Spleen (tissue), 11 donors: ENCODE measurements around the gene SAFB2. TPM values are rescaled to one million over a fixed set of nuclear protein-coding genes. Genes with fewer than 3 reads are reported as not detected.

Experiments used
- DNase-seq: peaks from one replicate; pipeline ENCODE4 v3.0.0-alpha.2; 2020
- H3K27ac ChIP-seq, 8 donors: fragments of 200-600 bp; sonication (generic) in 7 of 8; 1 replicate in 4 of 8; 2 replicates in 4 of 8; pipeline versions ENCODE4 v1.5.0 to v1.8.0; 2016 to 2021; ENCODE audit warnings: inconsistent platforms in 4 of 8, mild to moderate bottlenecking in 4 of 8, moderate library complexity in 1 of 8
- H3K27me3 ChIP-seq, 7 donors: fragments of 200-600 bp; sonication (generic) in 6 of 7; replicated peaks in 1 of 7; 1 replicate in 4 of 7; 2 replicates in 3 of 7; pipeline versions ENCODE4 v1.5.0 to v1.8.0; 2016 to 2021; ENCODE audit warnings: inconsistent platforms in 3 of 7, mild to moderate bottlenecking in 1 of 7
- H3K36me3 ChIP-seq, 6 donors: fragments of 200-600 bp; sonication (generic) in 5 of 6; 1 replicate in 4 of 6; 2 replicates in 2 of 6; pipeline versions ENCODE4 v1.5.0 to v1.8.0; 2016 to 2021; ENCODE audit warnings: inconsistent platforms in 2 of 6
- H3K4me1 ChIP-seq, 6 donors: fragments of 200-600 bp; sonication (generic) in 5 of 6; 1 replicate in 3 of 6; 2 replicates in 3 of 6; pipeline versions ENCODE4 v1.5.0 to v1.8.0; 2016 to 2021; ENCODE audit warnings: inconsistent platforms in 3 of 6
- H3K4me3 ChIP-seq, 8 donors: fragments of 200-600 bp; sonication (generic) in 7 of 8; 1 replicate in 4 of 8; 2 replicates in 4 of 8; pipeline versions ENCODE4 v1.5.0 to v1.8.0; 2016 to 2021; ENCODE audit warnings: inconsistent platforms in 4 of 8, mild to moderate bottlenecking in 4 of 8, moderate library complexity in 2 of 8
- H3K9me3 ChIP-seq, 8 donors: fragments of 200-600 bp; sonication (generic) in 7 of 8; 1 replicate in 4 of 8; 2 replicates in 4 of 8; pipeline versions ENCODE4 v1.5.0 to v1.8.0; 2016 to 2021; ENCODE audit warnings: inconsistent platforms in 4 of 8
- POLR2A ChIP-seq, 3 donors: fragments of 450-650 bp; IDR thresholded peaks; one replicate each; pipeline ENCODE4 v1.5.1; 2017; ENCODE audit warnings: antibody characterized with exemption in 3 of 3, mild to moderate bottlenecking in 1 of 3
- POLR2AphosphoS5 ChIP-seq, 3 donors: sonication (generic); formaldehyde crosslinking; IDR thresholded peaks; one replicate each; pipeline ENCODE4 v1.5.1; 2017; ENCODE audit warnings: antibody characterized with exemption in 3 of 3
- WGBS, 5 donors: extraction: QIAGEN DNeasy Blood & Tissue Kit in 3 of 5; methylation state at CpG; one replicate each; pipeline versions ENCODE4 v1.1.5 to v1.1.7; 2013 to 2018; 5-methylcytosine and 5-hydroxymethylcytosine counted together
- intact Hi-C: fragments of 100-400 bp; cut with DNase I; formaldehyde crosslinking; loops from one replicate; pipeline ENCODE4 v1.15.0; 2023; ENCODE audit warnings: low total_unique reads
- polyA plus RNA-seq, 3 donors: library from polyadenylated mRNA; stranded (reverse); fragments of 200-250 nt; gene quantifications; one replicate each; pipeline ENCODE4 v1.2.1, GENCODE V29; 2013
- total RNA-seq, 7 donors: library from RNA; depleted of rRNA in 3 of 7; stranded (reverse); fragments of >200 nt in 3 of 7; fragmentation: NEBNext Ultra II Directional in 4 of 7; extraction: Animal tissue kit (Norgen Biotek cat#: 25700) in 4 of 7; gene quantifications; one replicate each; pipeline versions ENCODE4 v1.1.0 to v1.2.1, GENCODE V29; 2016 to 2021
- TF ChIP-seq, protein P1 (sequence below), 11 experiments: fragments of 200-600 bp in 7 of 11; fragments of 450-650 bp in 4 of 11; sonication (generic) in 4 of 11; IDR thresholded peaks in 8 of 11; conservative IDR thresholded peaks in 3 of 11; 1 replicate in 7 of 11; 2 replicates in 4 of 11; pipeline versions ENCODE4 v1.4.0 to v1.8.0; 2016 to 2021; ENCODE audit warnings: antibody characterized with exemption in 11 of 11, inconsistent platforms in 4 of 11, mild to moderate bottlenecking in 1 of 11
- donor health status: healthy with polysubstance abuse.
- donor health status: DM: no; HTN: no; CAD: no; lungs with moderate emphysema.
- donor health status: DM: no; HTN: no; CAD: no.
- donor health status: Bipolar disorder and iron deficiency.
- donor health status: healthy.
- donor health status: DM: no; HTN: no; CAD: no.
- donor health status: DM: yes; HTN: yes; CAD: no.

SAFB2 gene
- total and polyA plus RNA-seq, 10 donors = 34.8 to 146 (median 110) TPM

DNA sequence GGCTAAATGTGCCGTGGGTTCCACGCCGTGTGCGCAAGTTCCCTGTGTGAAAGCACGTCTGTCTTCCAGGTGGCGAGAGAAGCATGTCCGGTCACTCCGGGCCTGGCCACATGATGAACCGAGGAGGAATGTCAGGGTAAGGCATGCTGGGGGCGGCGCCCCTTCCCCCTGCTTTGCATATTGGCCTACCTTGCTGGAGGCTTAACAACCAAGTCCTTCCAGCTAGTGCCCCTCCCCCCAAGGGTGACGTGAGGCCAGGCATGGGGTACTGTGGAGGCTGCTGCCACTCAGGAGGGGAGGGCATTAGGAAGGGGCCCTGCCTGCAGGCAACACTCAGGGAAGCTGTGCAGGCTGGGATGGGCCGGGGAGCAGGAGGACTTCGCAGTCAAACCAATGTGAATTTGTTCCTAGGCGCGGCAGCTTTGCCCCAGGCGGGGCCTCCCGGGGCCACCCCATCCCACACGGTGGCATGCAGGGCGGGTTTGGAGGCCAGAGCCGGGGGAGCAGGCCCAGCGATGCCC, 45.2 kb upstream of the SAFB2 start:
- Histone ChIP-seq H3K27ac (peak overlapping the region in 1 of 8 donors; percentile 8), H3K36me3 (peaks cover 4 to 100% (median 77%) of the 10 kb centered on the region in 6 donors), H3K4me1 (no peaks in the 10 kb centered on the region), H3K27me3 (no peaks in the 10 kb centered on the region), H3K4me3 (no peak overlapping the region), H3K9me3 (no peaks in the 10 kb centered on the region)
- TF ChIP-seq, protein P1, sequence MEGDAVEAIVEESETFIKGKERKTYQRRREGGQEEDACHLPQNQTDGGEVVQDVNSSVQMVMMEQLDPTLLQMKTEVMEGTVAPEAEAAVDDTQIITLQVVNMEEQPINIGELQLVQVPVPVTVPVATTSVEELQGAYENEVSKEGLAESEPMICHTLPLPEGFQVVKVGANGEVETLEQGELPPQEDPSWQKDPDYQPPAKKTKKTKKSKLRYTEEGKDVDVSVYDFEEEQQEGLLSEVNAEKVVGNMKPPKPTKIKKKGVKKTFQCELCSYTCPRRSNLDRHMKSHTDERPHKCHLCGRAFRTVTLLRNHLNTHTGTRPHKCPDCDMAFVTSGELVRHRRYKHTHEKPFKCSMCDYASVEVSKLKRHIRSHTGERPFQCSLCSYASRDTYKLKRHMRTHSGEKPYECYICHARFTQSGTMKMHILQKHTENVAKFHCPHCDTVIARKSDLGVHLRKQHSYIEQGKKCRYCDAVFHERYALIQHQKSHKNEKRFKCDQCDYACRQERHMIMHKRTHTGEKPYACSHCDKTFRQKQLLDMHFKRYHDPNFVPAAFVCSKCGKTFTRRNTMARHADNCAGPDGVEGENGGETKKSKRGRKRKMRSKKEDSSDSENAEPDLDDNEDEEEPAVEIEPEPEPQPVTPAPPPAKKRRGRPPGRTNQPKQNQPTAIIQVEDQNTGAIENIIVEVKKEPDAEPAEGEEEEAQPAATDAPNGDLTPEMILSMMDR (IDR thresholded peaks at IDR 0.05 in 8 of 11, conservative IDR thresholded peaks at IDR 0.05 in 3 of 11) = no peak
- TF ChIP-seq POLR2AphosphoS5 (IDR thresholded peaks at IDR 0.05) (peak; percentile 40 to 58 (median 46)), POLR2A (IDR thresholded peaks at IDR 0.05) (no peak)
- intact Hi-C loops = no loop called here
- 86 to 95% (median 92%) methylated on average over 14 to 22 of the region's 22 CpGs for WGBS, 5 donors
- peak; percentile 67 for DNase-seq

DNA sequence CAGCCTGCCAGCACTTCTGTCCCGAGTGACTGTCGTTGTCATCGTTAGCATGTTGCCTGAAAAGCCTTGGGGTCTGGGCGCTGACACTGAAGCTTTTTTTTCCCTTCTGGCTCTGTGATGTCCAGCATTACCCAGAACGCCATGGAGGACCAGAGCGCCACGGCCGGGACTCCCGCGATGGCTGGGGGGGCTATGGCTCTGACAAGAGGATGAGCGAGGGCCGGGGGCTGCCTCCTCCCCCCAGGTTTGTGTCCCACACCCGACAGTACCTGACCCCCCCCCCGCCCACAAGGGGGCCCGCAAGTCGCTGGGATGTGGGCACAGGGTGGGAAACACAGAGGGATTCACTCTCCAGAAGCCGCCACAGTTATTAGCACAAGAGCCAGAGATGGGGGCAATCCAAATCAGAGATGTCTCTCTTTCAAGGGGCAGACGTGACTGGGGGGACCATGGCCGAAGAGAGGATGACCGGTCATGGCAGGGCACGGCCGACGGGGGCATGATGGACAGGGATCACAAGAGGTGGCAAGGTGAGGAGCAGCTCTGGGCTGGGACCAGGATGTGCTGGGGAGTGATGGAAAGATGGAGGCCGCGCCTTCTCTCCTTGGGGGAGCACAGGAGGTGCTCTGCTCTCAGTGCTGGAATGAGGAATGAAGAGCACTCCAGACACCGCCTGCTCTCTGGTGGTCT, 44.5 kb upstream of the SAFB2 start:
- no peak overlapping the region for H3K27ac ChIP-seq
- WGBS, 5 donors = 91 to 95% (median 94%) methylated on average over 21 to 26 of the region's 26 CpGs
- no peaks in the 10 kb centered on the region for H3K27me3 ChIP-seq
- TF ChIP-seq, protein P1 (IDR thresholded peaks at IDR 0.05 in 8 of 11, conservative IDR thresholded peaks at IDR 0.05 in 3 of 11) = no peak
- peak in 1 of 3 donors; percentile 2 for TF ChIP-seq POLR2AphosphoS5 (IDR thresholded peaks at IDR 0.05)
- intact Hi-C loops = no loop called here
- no peak overlapping the region for H3K4me3 ChIP-seq
- H3K9me3 ChIP-seq = no peaks in the 10 kb centered on the region
- DNase-seq = peak; percentile 47
- peaks cover 4 to 100% (median 84%) of the 10 kb centered on the region in 6 donors for H3K36me3 ChIP-seq
- no peaks in the 10 kb centered on the region for H3K4me1 ChIP-seq

- Histone ChIP-seq H3K27me3 (no peaks in the 10 kb centered on the region), H3K4me1 (no peaks in the 10 kb centered on the region), H3K4me3 (no peak overlapping the region), H3K36me3 (peaks cover 9 to 100% (median 89%) of the 10 kb centered on the region in 6 donors), H3K27ac (no peak overlapping the region), H3K9me3 (no peaks in the 10 kb centered on the region)
- intact Hi-C loops = no loop called here
- 80 to 92% (median 83%) methylated on average over 10 of the region's 10 CpGs for WGBS, 5 donors
- peak; percentile 15 for DNase-seq
- TF ChIP-seq POLR2AphosphoS5 (IDR thresholded peaks at IDR 0.05) = no peak
- TF ChIP-seq, protein P1 (IDR thresholded peaks at IDR 0.05 in 8 of 11, conservative IDR thresholded peaks at IDR 0.05 in 3 of 11) = no peak
- no peak for TF ChIP-seq POLR2A (IDR thresholded peaks at IDR 0.05)
These were observed 43.4 kb upstream of the SAFB2 start for GRCh38 chr19:5665781-5666513.

DNA sequence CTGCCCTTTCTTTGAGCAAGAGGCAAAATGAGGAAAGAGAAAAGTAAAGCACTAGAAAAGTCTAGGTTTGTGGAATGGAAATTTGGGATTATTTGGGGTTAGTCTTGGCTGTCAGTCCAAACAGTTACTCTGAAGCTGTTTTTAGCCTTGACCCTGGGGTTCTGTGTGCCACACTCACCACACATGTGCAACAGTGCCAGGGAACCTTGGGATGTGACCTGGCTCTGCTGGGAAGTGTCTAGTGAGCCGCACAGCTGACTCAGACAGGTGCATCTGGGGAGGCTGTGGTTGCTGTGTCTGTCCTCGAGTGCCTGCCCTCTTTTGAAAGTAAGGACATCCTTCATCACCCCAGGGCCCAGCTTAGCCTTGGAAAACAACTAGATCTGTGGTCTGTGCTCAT, 41.9 kb upstream of the SAFB2 start:
- Histone ChIP-seq H3K27me3 (no peaks in the 10 kb centered on the region), H3K4me1 (no peaks in the 10 kb centered on the region), H3K27ac (no peak overlapping the region), H3K9me3 (no peaks in the 10 kb centered on the region), H3K4me3 (no peak overlapping the region), H3K36me3 (peaks cover 9 to 100% (median 99%) of the 10 kb centered on the region in 6 donors)
- TF ChIP-seq POLR2A (IDR thresholded peaks at IDR 0.05) (no peak), POLR2AphosphoS5 (IDR thresholded peaks at IDR 0.05) (no peak)
- TF ChIP-seq, protein P1 (IDR thresholded peaks at IDR 0.05 in 8 of 11, conservative IDR thresholded peaks at IDR 0.05 in 3 of 11) = no peak
- WGBS, 5 donors = 85 to 100% (median 89%) methylated on average over 2 of the region's 2 CpGs
- peak; percentile 33 for DNase-seq
- intact Hi-C loops = no loop called here
